Activated CD8-positive, alpha-beta memory T cell treated with anti-CD3 and anti-CD28 coated beads for 4 hours (primary cell): ENCODE data around the gene ZNF385B.

Source experiments
- DNase-seq, 2 donors: peaks; one replicate each; pipeline ENCODE4 v3.0.0-alpha.2; 2020; ENCODE audit warnings: low read depth in 2 of 2

The ZNF385B gene

GRCh38 chr2:179682756-179683155 lies 178.7 kb downstream of the ZNF385B start:
- DNase-seq, result no peak

- DNase-seq, result no peak
Measured at GRCh38 chr2:179677746-179678505, 183.5 kb downstream of the ZNF385B start.

- DNase-seq, result no peak
Measured at GRCh38 chr2:179677077-179677688, 184.2 kb downstream of the ZNF385B start.

- no peak for DNase-seq
Measured at GRCh38 chr2:179675435-179675834, 186.0 kb downstream of the ZNF385B start.

GRCh38 chr2:179671043-179671981 lies 190.1 kb downstream of the ZNF385B start:
- DNase-seq, result no peak

GRCh38 chr2:179669196-179669595 lies 192.2 kb downstream of the ZNF385B start:
- DNase-seq, result no peak

- DNase-seq, result no peak
Measured at GRCh38 chr2:179664972-179665812, 196.2 kb downstream of the ZNF385B start.

GRCh38 chr2:179661986-179662385 lies 199.4 kb downstream of the ZNF385B start:
- no peak for DNase-seq

- DNase-seq, result no peak
Measured at GRCh38 chr2:179657068-179657595, 204.3 kb downstream of the ZNF385B start.

GRCh38 chr2:179655627-179656026 lies 205.8 kb downstream of the ZNF385B start:
- no peak for DNase-seq

- no peak for DNase-seq
Measured at GRCh38 chr2:179654806-179655205, 206.6 kb downstream of the ZNF385B start.

GRCh38 chr2:179652296-179652695 lies 209.1 kb downstream of the ZNF385B start:
- no peak for DNase-seq

GRCh38 chr2:179650420-179650819 lies 211.0 kb downstream of the ZNF385B start:
- no peak for DNase-seq

- DNase-seq, result no peak
Measured at GRCh38 chr2:179646862-179647587, 214.4 kb downstream of the ZNF385B start.

- DNase-seq, result no peak
Measured at GRCh38 chr2:179646173-179646769, 215.1 kb downstream of the ZNF385B start.

GRCh38 chr2:179645047-179645446 lies 216.4 kb downstream of the ZNF385B start:
- no peak for DNase-seq

GRCh38 chr2:179642462-179642861 lies 218.9 kb downstream of the ZNF385B start:
- no peak for DNase-seq

GRCh38 chr2:179636995-179637394 lies 224.4 kb downstream of the ZNF385B start:
- DNase-seq, result no peak

GRCh38 chr2:179636100-179636980 lies 225.1 kb downstream of the ZNF385B start:
- DNase-seq, result no peak
